Activated T-cell treated with anti-CD3 and anti-CD28 coated beads for 48 hours (primary cell): ENCODE measurements around the gene PTPN23.

Source experiments
- DNase-seq: peaks from one replicate; pipeline ENCODE4 v3.0.0-alpha.2; 2020; ENCODE audit warnings: low read depth

PTPN23 gene

GRCh38 chr3:47374587-47374986 lies 6.2 kb upstream of the PTPN23 start:
- no peak for DNase-seq

GRCh38 chr3:47376393-47376792 lies 4.4 kb upstream of the PTPN23 start:
- DNase-seq, result no peak

DNA sequence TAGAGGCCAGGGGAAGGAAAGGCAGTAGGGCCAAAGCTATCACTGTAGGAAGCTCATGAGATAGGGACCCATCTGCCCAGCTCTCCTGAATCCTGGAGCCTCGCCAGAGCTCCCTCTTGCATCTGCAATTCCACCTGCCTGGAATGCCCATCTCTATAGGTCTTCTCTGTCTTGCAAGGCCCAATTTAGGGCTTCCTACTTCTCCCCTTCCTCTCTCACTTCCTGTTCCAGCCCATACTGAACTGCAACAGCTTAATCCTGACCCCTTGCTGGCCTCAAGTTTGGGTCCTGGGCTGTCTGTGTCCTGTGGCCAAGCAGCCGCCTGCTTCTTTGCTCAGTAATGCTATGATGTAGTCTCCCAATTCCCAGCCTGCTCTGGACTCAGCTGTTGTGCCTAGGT lies 3.6 kb upstream of the PTPN23 start:
- DNase-seq, result no peak

- DNase-seq, result no peak
Observed at GRCh38 chr3:47378869-47379268, 2.0 kb upstream of the PTPN23 start.

DNA sequence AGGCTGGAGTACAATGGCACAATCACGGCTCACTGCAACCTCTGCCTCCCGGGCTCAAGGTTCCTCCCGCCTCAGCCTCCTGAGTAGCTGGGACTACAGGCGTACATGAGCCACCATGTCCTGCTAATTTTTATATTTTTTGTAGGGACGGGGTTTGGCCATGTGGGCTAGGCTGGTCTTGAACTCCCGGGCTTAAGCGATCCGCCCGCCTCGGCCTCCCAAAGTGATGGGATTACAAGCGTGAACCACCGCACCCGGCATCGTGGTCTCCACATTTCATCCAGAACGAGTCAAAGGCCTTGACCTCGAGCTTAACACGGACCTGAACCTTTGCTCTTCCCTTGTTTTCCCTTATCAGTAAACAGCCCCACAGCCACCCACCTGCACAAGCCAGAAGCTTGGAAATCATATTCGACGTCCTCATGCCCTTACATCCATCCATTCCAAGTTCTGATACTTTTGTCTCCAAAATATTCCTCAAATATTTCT lies 1.4 kb upstream of the PTPN23 start:
- no peak for DNase-seq

DNA sequence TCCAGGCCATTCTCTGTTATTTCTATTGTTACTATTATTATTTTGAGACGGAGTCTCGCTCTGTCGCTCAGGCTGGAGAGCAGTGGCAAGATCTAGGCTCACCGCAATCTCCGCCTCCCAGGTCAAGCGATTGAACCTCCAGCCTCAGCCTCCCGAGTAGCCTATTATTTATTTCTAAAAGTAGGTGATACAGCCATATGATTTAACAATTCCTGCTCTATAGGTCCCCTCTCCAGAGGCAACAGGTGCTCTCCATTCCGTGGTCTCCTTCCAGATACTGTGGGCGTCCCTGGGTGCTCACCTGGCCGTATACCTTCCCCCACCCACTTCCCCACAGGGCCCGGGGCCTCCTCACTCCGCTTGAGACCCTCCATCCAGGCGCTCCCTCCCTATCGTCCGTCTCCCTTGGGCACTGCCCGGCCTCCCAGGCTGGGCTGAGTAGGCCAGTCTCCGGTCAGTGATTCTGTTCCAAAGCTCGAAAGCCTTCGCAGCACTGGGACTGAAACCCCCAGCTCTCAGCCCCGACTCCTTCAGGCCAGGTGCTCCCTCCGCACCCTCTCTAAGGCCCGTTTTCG lies 708 bp upstream of the PTPN23 start:
- no peak for DNase-seq

GRCh38 chr3:47381317-47382157 lies 716 bp downstream of the PTPN23 start:
- peak; percentile 85 for DNase-seq

- no peak for DNase-seq
Observed at GRCh38 chr3:47384425-47384824, 3.6 kb downstream of the PTPN23 start.

DNA sequence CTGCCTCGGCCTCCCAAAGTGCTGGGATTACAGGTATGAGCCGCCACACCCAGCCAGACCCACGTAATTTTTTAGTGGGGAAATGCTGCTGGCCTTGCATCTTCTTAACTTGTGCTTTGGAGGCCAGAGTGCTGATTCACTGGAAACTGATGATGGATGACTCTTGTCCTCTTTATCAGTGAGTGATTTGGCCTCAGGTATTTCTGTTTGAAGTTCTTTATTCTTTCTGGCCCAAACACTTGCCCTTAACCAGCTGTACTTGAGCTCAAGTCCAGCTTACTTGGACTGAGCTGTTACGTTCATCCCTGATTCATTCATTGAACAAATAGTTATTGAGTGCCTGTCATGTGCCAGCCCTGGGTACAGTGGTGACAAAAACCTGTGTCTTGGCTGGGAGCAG lies 4.2 kb downstream of the PTPN23 start:
- DNase-seq, result no peak

DNA sequence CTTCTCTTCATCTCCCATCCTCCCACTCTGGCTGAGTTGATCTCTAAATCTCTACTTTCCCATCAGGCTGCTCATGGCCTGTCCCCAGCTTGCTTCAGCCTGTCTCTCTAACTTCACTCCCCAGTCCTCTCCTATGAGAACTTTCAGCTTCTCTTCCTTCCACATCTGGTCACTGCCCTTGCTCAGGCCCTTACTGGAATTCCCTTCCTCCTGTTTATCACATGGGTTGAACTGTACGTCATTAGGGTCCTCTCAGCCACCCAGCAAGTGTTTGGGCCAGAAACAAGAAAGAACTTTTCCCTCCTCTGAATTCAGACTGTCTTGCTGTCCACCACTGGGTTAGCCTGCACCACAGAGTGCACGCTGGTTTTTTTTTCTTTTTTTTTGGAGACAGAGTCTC lies 5.0 kb downstream of the PTPN23 start:
- DNase-seq, result no peak

- DNase-seq, result no peak
Observed at GRCh38 chr3:47392933-47393332, 12.1 kb downstream of the PTPN23 start.

DNA sequence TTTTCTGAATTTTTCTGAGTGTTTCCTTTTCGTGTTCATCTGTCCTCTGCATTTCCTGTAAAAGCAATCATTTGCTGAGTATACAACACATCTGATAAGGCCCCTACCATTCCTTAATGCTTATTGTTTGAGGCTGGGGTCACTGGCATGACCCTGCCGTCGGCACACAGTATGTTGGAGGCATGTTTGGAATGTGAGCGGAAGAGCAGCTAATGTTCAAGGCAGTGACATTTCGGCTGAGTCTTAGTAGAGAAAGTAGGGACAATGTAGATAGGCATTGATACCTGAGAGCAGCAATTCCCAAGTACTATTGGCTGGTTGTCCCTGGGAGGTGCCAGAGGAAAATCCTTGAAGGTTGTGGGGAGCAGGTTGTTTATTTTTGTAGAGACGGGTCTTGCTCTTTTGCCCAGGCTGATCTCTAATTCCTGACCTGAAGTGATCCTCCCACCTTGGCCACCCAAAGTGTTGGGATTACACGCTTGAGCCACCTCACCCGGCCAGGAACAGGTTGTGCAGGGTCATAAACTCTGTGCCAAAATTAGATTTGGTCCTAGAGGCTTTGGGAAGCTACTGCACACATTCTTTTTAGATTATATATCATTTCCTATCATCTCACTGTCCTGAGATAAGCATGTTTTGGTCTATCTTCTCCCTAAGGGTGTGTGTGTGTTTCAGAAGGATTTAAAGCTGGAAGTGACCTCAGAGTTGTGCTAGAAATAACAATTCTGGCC lies 13.5 kb downstream of the PTPN23 start:
- DNase-seq, result no peak

GRCh38 chr3:47394881-47395280 lies 14.1 kb downstream of the PTPN23 start:
- DNase-seq, result no peak

DNA sequence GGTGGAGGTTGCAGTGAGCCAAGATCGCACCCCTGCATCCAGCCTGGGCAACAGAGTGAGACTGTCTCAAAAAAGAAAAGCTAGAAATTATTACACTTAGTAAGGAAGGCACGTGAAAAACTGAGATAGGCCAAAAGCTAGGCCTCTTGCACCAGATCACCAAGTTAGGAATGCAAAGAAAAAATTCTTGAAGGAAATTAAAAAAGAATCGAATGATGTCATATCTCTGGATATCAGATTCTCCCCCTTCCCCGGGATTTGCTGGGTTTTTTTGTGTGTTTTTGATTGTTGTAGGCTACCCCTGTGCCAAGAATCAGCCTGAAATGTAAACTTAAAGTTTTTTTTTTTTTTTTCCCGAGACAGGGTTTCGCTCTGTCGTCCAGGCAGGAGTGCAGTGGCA lies 17.4 kb downstream of the PTPN23 start:
- no peak for DNase-seq

- DNase-seq, result no peak
Observed at GRCh38 chr3:47399016-47399415, 18.2 kb downstream of the PTPN23 start.

GRCh38 chr3:47399531-47400270 lies 18.9 kb downstream of the PTPN23 start:
- no peak for DNase-seq

DNA sequence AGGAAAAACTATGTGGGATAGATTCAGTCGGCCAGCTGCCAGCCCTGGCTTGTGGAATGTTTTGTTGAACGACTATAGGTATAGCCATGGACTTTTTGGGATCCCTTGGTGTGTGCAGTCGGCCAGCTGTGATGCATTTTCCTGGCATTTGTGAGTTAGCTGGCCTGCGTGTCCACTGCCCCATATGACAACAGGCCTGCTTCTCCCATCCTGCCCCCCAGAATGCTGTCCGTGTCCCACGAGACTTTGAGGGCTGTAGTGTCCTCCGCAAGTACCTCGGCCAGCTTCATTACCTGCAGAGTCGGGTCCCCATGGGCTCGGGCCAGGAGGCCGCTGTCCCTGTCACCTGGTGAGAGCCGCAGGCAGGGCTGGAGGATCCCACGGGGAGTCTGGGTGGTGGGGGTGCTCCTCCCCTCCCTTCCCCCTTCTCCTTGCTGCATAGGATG lies 23.6 kb downstream of the PTPN23 start:
- no peak for DNase-seq

DNA sequence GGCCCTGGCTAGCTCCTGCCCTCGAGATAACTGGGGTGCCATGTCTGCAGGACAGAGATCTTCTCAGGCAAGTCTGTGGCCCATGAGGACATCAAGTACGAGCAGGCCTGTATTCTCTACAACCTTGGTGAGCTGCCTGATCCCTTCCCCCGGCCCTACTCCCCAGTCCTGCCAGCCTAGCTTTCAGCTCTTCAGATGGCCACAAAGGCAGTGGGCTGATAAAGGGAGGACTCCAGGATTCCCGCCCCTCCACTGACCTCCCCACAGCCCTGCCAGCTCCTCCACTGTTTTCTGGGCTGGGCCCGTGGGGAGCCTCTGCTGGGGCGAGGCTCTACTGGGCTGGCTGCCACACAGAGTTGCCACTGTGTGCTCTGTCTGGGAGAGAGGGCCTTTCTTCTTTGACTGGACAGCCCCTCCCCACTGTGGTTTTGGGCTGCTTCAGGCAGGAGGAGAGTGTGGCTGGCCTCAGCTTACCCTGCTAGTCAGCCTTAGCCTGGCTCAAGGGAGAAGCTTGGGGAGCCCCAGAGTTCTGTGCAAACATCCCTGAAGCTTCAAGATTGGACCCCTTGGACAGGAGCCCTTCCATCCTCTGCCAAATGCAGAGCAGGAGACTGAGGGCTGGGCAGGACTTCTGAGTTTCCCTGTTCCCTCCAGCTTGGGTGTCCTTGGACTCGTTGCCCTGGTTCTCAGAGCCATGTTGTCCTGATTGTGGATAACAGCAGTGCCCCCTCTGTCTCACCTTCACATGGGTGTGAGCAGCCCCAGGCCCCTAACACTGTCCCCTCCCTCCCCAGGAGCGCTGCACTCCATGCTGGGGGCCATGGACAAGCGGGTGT lies 24.4 kb downstream of the PTPN23 start:
- DNase-seq, result no peak

DNA sequence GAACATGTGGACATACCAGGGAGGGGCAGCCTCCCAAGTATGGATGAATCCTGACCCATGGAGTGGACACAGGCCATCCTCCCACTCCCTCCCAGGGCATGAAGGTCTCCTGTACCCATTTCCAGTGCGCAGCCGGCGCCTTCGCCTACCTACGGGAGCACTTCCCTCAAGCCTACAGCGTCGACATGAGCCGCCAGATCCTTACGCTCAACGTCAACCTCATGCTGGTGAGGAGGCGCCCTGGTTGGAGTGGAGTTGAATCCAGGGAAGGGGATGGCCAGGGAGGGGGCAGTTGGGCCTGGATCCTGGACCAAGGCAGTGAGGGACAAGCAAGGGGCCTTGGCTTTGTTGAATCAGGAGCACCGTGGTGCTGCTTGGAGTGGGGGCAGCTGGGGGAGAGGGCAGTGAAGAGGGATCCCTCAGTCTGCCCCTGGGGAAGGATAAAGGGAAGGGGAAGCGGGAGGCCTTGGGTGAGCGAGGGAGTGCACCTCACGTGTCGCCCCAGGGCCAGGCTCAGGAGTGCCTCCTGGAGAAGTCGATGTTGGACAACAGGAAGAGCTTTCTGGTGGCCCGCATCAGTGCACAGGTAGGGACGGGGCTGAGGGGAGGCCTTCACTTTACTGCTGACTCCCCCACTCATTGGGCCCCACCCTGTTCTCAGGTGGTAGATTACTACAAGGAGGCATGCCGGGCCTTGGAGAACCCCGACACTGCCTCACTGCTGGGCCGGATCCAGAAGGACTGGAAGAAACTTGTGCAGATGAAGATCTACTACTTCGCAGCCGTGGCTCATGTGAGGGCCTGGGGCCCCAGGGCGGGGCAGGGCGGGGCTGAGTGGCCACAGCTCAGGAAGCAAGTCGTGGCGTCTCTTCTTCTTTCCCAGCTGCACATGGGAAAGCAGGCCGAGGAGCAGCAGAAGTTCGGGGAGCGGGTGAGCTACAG lies 25.3 kb downstream of the PTPN23 start:
- no peak for DNase-seq

GRCh38 chr3:47406762-47407149 lies 25.9 kb downstream of the PTPN23 start:
- DNase-seq, result no peak
